Activated B cell treated with CpG ODN at 0.5 μM for 24 hours (primary cell): ENCODE data around the gene SH3D19. TPM values are rescaled to one million over a fixed set of nuclear protein-coding genes. Genes with fewer than 3 reads are reported as not detected.

Source experiments
- ATAC-seq: fragments of 200-7000 bp; cut with Tn5 transposase; one replicate; pipeline ENCODE4 v1.10.0; 2021; ENCODE audit warnings: low read depth, mild to moderate bottlenecking, moderate library complexity
- CTCF ChIA-PET: fragments of 350-600 bp; sonication (Branson Sonifier 250); formaldehyde crosslinking; loops from one replicate; lab custom pipeline; 2021; ENCODE audit warnings: antibody characterized with exemption; lab: Charles Lee
- POLR2A ChIA-PET: fragments of 350-600 bp; sonication (Branson Sonifier 250); formaldehyde crosslinking; loops from one replicate; lab custom pipeline; 2021; ENCODE audit warnings: antibody characterized with exemption; lab: Charles Lee
- DNase-seq: peaks from one replicate; pipeline ENCODE4 v3.0.0; 2022
- H3K27ac Mint-ChIP-seq: one replicate; pipeline ENCODE4 v1.8.0; 2020; ENCODE audit warnings: mixed read lengths
- H3K27me3 Mint-ChIP-seq: one replicate; pipeline ENCODE4 v1.8.0; 2021; ENCODE audit warnings: mixed read lengths
- H3K36me3 Mint-ChIP-seq: one replicate; pipeline ENCODE4 v1.8.0; 2021; ENCODE audit warnings: low read depth, mixed read lengths
- H3K4me1 Mint-ChIP-seq: one replicate; pipeline ENCODE4 v1.8.0; 2021; ENCODE audit warnings: mixed read lengths
- H3K4me3 Mint-ChIP-seq: one replicate; pipeline ENCODE4 v1.8.0; 2020; ENCODE audit warnings: mild to moderate bottlenecking, mixed read lengths
- H3K9me3 Mint-ChIP-seq: one replicate; pipeline ENCODE4 v1.8.0; 2020; ENCODE audit warnings: mixed read lengths
- CTCF ChIP-seq: fragments of 200-600 bp; IDR thresholded peaks from one replicate; pipeline ENCODE4 v1.8.0; 2022; ENCODE audit warnings: antibody characterized with exemption, mild to moderate bottlenecking
- intact Hi-C: fragments of 100-400 bp; cut with micrococcal nuclease; formaldehyde crosslinking; loops from one replicate; pipeline ENCODE4 v1.15.1; 2024
- total RNA-seq: library from RNA; stranded (reverse); gene quantifications from 2 replicates; pipeline ENCODE4 v1.2.3, GENCODE V29; 2022

The SH3D19 gene
- total RNA-seq, 1 donor from 2014 or later: not detected

- peaks cover 6% of the 10 kb centered on the region for H3K27me3 Mint-ChIP-seq
- H3K4me3 Mint-ChIP-seq: no peak overlapping the region
- DNase-seq (no peak), ATAC-seq (no peak)
- ChIA-PET POLR2A (no interaction called here), CTCF (no interaction called here)
- no peaks in the 10 kb centered on the region for H3K4me1 Mint-ChIP-seq
- H3K9me3 Mint-ChIP-seq: no peaks in the 10 kb centered on the region
- intact Hi-C loops: no loop called here
- TF ChIP-seq CTCF: no peak
- no peak overlapping the region for H3K27ac Mint-ChIP-seq
- H3K36me3 Mint-ChIP-seq: no peaks in the 10 kb centered on the region
These were observed 11.4 kb downstream of the SH3D19 start for GRCh38 chr4:151314010-151314355.

GRCh38 chr4:151313306-151314009 is 11.9 kb downstream of the SH3D19 start:
- intact Hi-C loops: no loop called here
- Mint-ChIP-seq H3K27me3 (peaks cover 6% of the 10 kb centered on the region), H3K9me3 (no peaks in the 10 kb centered on the region), H3K4me3 (no peak overlapping the region), H3K27ac (no peak overlapping the region), H3K36me3 (no peaks in the 10 kb centered on the region), H3K4me1 (no peaks in the 10 kb centered on the region)
- no peak for TF ChIP-seq CTCF
- ChIA-PET POLR2A (no interaction called here), CTCF (no interaction called here)
- no peak for DNase-seq
- no peak for ATAC-seq

GRCh38 chr4:151310124-151310728 is 15.2 kb downstream of the SH3D19 start:
- Mint-ChIP-seq H3K27me3 (no peaks in the 10 kb centered on the region), H3K9me3 (no peaks in the 10 kb centered on the region), H3K4me3 (no peak overlapping the region), H3K27ac (no peak overlapping the region), H3K4me1 (no peaks in the 10 kb centered on the region), H3K36me3 (no peaks in the 10 kb centered on the region)
- intact Hi-C loops: no loop called here
- no peak for DNase-seq
- no peak for ATAC-seq
- no peak for TF ChIP-seq CTCF
- CTCF ChIA-PET: no interaction called here
- POLR2A ChIA-PET: no interaction called here

- intact Hi-C loops: no loop called here
- Mint-ChIP-seq H3K4me3 (no peak overlapping the region), H3K36me3 (no peaks in the 10 kb centered on the region), H3K27me3 (no peaks in the 10 kb centered on the region), H3K9me3 (no peaks in the 10 kb centered on the region), H3K4me1 (no peaks in the 10 kb centered on the region), H3K27ac (no peak overlapping the region)
- TF ChIP-seq CTCF: no peak
- no peak for DNase-seq
- ChIA-PET CTCF (no interaction called here), POLR2A (no interaction called here)
- no peak for ATAC-seq
These were observed 20.6 kb downstream of the SH3D19 start for GRCh38 chr4:151304755-151305154.

- POLR2A ChIA-PET: no interaction called here
- H3K9me3 Mint-ChIP-seq: no peaks in the 10 kb centered on the region
- intact Hi-C loops: no loop called here
- CTCF ChIA-PET: no interaction called here
- no peaks in the 10 kb centered on the region for H3K36me3 Mint-ChIP-seq
- H3K27me3 Mint-ChIP-seq: no peaks in the 10 kb centered on the region
- no peak for ATAC-seq
- TF ChIP-seq CTCF: no peak
- H3K4me1 Mint-ChIP-seq: no peaks in the 10 kb centered on the region
- H3K27ac Mint-ChIP-seq: no peak overlapping the region
- no peak for DNase-seq
- H3K4me3 Mint-ChIP-seq: no peak overlapping the region
These were observed 21.2 kb downstream of the SH3D19 start for GRCh38 chr4:151304226-151304625.
